ENCODE data around the gene RTEL1. TPM values are rescaled to one million over a fixed set of nuclear protein-coding genes. Genes with fewer than 3 reads are reported as not detected.
A peak's percentile ranks its signal among the peaks of the same experiment; 100 is the strongest.

Gene RTEL1
- total and polyA plus RNA-seq, 9 of the 15 experiments (the other 6 are each of a cell fraction or from before 2014, with no cell fraction given), result 0.36 to 61.0 (median 17.9) TPM

GRCh38 chr20:63690003-63690897, 32.1 kb downstream of the RTEL1 start (continued):
- TF ChIP-seq, protein P1, sequence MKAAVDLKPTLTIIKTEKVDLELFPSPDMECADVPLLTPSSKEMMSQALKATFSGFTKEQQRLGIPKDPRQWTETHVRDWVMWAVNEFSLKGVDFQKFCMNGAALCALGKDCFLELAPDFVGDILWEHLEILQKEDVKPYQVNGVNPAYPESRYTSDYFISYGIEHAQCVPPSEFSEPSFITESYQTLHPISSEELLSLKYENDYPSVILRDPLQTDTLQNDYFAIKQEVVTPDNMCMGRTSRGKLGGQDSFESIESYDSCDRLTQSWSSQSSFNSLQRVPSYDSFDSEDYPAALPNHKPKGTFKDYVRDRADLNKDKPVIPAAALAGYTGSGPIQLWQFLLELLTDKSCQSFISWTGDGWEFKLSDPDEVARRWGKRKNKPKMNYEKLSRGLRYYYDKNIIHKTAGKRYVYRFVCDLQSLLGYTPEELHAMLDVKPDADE (conservative IDR thresholded peaks at IDR 0.05; ENCODE audit: control insufficient read depth, low read depth, low read length), result no peak
- no peak for TF ChIP-seq FOXP1 (CRISPR knock-in tag; IDR thresholded peaks at IDR 0.05)
- no peak for TF ChIP-seq DNMT1 (IDR thresholded peaks at IDR 0.05)
- no peak for TF ChIP-seq PURB (CRISPR knock-in tag; IDR thresholded peaks at IDR 0.05; ENCODE audit: low read depth)
- no peak for TF ChIP-seq CSDE1 (IDR thresholded peaks at IDR 0.05)
- TF ChIP-seq NFIX (CRISPR knock-in tag; IDR thresholded peaks at IDR 0.05; ENCODE audit: low read depth), result no peak
- 0 out of 2 replicates have a peak, but pooled peaks have one; percentile 13 for TF ChIP-seq POLR2A (conservative IDR thresholded peaks at IDR 0.05)
- TF ChIP-seq HMGN3 (IDR thresholded peaks at IDR 0.05; ENCODE audit: borderline replicate concordance, extremely low read depth, insufficient read length, low read depth, low read length), result peak; percentile 41
- no peak for TF ChIP-seq TGIF2 (CRISPR knock-in tag; IDR thresholded peaks at IDR 0.05)
- no peak for TF ChIP-seq KDM5B (IDR thresholded peaks at IDR 0.05; ENCODE audit: insufficient replicate concordance, low read depth, low read length)
